Measurements from ENCODE around the gene GRIK4.

The GRIK4 gene

DNA sequence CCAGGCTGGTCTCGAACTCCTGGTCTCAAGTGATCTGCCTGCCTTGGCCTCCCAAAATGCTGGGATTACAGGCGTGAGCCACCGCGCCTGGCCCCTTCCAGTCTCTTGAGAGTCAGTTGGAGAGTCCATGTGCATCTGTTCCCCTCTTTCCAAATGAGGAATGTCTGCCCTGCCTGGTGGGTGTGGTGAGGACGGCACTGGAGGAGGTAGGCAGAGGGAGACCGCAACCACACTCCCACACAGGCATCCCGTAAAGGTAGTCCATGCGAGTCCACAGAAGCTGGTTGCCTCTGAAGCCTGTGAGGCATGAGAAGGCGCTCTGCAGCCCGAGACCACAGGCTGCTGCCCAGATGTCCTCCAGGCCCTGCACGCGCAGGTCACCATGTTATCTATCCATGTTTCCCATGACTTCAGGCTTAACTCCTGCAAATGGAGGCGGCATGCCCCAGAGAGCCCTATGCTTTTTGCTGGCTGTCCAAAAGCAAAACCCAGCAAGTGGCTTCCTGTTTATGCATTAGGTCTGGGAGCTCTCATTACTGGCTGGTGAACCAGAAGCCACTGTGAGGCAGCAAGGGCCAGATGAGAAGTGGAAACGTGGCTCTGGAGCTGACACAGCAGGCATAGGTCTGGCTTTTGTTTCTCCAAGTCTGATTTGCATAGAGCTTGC, 43.4 kb downstream of the GRIK4 start:
- no peak overlapping the region for H3K4me3 ChIP-seq (ENCODE audit: low read depth, low read length)
- peak; percentile 44 for DNase-seq (ENCODE audit: low read depth, low spot score)
- in situ Hi-C loops (cut with HindIII; ENCODE audit: low sequenced_read_pairs) = no loop called here
- TF ChIP-seq, protein P1, sequence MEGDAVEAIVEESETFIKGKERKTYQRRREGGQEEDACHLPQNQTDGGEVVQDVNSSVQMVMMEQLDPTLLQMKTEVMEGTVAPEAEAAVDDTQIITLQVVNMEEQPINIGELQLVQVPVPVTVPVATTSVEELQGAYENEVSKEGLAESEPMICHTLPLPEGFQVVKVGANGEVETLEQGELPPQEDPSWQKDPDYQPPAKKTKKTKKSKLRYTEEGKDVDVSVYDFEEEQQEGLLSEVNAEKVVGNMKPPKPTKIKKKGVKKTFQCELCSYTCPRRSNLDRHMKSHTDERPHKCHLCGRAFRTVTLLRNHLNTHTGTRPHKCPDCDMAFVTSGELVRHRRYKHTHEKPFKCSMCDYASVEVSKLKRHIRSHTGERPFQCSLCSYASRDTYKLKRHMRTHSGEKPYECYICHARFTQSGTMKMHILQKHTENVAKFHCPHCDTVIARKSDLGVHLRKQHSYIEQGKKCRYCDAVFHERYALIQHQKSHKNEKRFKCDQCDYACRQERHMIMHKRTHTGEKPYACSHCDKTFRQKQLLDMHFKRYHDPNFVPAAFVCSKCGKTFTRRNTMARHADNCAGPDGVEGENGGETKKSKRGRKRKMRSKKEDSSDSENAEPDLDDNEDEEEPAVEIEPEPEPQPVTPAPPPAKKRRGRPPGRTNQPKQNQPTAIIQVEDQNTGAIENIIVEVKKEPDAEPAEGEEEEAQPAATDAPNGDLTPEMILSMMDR (IDR thresholded peaks at IDR 0.05; ENCODE audit: low read depth, low read length) = no peak

DNA sequence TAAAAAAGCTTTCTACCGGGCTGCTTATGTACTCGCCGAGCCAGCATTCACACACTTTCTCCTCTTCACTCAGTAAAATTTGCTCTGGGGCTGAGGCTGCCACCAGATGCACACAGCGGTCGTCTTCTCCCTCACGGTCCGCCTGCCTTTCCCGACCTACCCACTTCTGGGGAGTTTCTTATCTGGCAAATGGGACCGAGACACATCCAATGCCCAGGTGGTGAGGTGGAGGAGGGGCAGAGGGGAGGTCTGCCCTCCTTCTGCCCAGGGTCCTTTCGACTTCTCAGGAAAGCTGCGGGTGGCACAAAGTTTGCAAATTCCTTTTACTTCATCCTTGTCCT, 43.9 kb downstream of the GRIK4 start:
- TF ChIP-seq, protein P1 (IDR thresholded peaks at IDR 0.05; ENCODE audit: low read depth, low read length) = no peak
- no peak for DNase-seq (ENCODE audit: low read depth, low spot score)
- no peak overlapping the region for H3K4me3 ChIP-seq (ENCODE audit: low read depth, low read length)
- in situ Hi-C loops (cut with HindIII; ENCODE audit: low sequenced_read_pairs) = no loop called here

DNA sequence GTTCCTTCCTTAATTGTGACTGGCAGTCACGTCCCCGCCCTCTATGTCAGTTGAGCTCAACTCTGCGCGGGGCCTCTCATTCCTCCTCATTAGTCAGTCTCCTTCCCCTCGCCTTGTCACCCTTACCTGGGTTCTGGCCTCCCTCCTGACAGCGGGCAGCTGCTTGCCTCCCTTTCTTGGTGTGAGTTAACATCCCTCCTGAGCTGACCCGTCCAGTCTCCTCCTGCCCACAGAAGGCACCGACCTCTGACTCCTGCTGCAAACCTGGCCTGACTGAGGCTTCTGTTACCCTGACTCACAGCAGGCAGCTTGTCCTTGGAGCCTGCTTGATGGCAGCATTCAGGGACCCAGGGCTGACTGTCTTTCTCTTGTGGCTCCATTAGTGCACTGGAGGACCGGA, 45.2 kb downstream of the GRIK4 start:
- DNase-seq (ENCODE audit: low read depth, low spot score) = no peak
- TF ChIP-seq, protein P1 (IDR thresholded peaks at IDR 0.05; ENCODE audit: low read depth, low read length) = no peak
- H3K4me3 ChIP-seq (ENCODE audit: low read depth, low read length) = no peak overlapping the region
- in situ Hi-C loops (cut with HindIII; ENCODE audit: low sequenced_read_pairs) = no loop called here

DNA sequence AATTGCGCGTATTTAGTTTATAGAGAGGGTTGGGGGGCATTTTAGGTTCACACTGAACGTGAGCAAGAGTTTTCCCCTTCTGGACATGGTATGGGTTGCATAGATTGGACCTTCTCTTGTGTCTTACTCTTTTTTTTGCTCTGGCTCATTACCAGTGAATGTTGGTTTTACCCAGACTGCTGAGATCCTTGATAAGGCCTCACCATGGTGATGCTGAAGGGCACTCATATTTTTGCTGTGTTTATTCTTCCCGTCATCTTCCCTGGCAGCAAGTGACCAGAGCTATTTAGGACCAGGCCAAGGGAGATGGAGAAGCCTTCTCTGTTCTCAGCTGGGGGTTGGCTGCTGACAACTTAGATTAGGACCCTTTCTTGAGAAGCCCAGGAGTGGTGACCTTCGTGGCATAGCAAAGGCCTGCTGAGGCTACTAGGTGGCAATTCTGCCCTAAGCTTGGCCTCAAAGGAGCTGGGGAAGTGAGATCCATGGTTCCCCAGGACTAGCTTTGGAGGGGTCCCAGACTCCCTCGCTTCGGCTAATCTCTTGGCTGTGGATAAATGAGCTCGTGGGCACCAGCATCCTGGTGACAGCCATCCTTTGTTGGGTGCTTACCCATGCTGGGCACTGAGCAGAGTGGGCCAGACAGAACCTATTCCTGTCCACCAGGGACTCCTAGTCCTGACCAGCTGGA, 47.3 kb downstream of the GRIK4 start:
- in situ Hi-C loops (cut with HindIII; ENCODE audit: low sequenced_read_pairs) = no loop called here

DNA sequence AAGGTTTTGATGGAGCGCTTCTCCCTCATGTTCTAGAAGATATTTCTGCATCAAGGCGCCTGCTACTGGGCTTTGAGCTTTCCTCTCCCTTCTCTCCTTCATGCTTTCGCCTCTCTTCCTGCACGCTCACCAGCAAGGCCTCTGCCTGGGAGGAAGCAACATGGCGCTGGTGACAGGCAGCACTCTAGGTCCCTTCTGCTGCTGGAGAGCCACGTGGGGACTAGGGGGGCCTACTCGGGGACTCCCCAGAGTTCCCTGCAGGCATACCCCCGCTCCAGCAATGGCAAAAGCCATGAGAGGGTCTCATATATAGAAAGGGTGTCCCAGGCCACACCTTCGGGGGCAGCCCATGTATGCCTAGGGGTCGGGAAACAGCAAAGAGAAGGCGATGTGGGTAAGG, 49.7 kb downstream of the GRIK4 start:
- no peak for DNase-seq (ENCODE audit: low read depth, low spot score)
- TF ChIP-seq, protein P1 (IDR thresholded peaks at IDR 0.05; ENCODE audit: low read depth, low read length) = no peak
- no peak overlapping the region for H3K4me3 ChIP-seq (ENCODE audit: low read depth, low read length)
- in situ Hi-C loops (cut with HindIII; ENCODE audit: low sequenced_read_pairs) = no loop called here

More for the DNA sequence above, 47.3 kb downstream of the GRIK4 start:
- TF ChIP-seq, protein P1 (IDR thresholded peaks at IDR 0.05; ENCODE audit: low read depth, low read length) = no peak
- H3K4me3 ChIP-seq (ENCODE audit: low read depth, low read length) = no peak overlapping the region
- DNase-seq (ENCODE audit: low read depth, low spot score) = no peak

DNA sequence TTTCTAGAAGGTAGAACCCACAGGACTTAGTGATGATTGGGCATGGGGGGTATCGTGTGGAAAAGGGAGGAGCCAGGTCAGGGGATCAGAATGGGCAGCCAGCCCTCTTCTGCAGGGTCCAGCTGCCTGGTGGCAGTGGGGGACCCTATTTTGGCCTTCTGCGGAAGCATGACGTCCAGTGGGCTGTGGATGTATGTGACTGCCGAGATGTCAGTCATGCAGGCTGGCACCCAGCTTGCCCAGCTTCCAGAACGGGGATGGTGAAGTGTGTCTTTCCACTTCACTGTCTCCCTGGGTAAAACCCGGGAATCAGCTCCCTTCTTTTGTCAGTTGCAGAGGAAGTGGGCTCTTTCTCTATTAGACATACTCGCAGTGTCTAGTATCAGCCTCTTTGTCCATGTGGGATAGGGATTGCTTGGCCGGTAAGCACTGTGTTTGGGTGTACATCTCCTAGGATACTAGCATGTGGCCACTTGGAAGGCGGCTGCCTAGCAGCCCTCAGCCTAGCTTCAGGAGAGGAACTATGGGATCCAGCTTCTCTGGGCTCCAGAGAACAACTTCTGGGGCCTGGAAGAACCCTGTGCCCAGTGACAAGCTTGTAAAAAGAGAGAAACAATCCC, 51.4 kb downstream of the GRIK4 start:
- no peak for DNase-seq (ENCODE audit: low read depth, low spot score)
- in situ Hi-C loops (cut with HindIII; ENCODE audit: low sequenced_read_pairs) = no loop called here
- TF ChIP-seq, protein P1 (IDR thresholded peaks at IDR 0.05; ENCODE audit: low read depth, low read length) = no peak
- H3K4me3 ChIP-seq (ENCODE audit: low read depth, low read length) = no peak overlapping the region

Data from astrocyte of the spinal cord (primary cell).